ENCODE results near the gene DBI.

DBI gene

GRCh38 chr2:119366649-119367471 is at the start of gene DBI, which contains the start of gene C2orf76:
DBI (plus strand) TSS chr2:119366977; CDS start chr2:119367052, 75 bp downstream.
C2orf76 (minus strand) TSS chr2:119366834; CDS start chr2:119339959, 26,875 bp downstream.
- peak within 1 kb of the TSS; percentile 72 for H3K27ac ChIP-seq
- DNase-seq (ENCODE audit: low read depth, low spot score) = peak; percentile 93

- H3K27ac ChIP-seq = no peak overlapping the region
- no peak for DNase-seq (ENCODE audit: low read depth, low spot score)
Measured at GRCh38 chr2:119317554-119317953, 49.2 kb upstream of the DBI start.

GRCh38 chr2:119319593-119319992 is 47.2 kb upstream of the DBI start:
- no peak for DNase-seq (ENCODE audit: low read depth, low spot score)
- no peak overlapping the region for H3K27ac ChIP-seq

GRCh38 chr2:119323459-119323858 is 43.3 kb upstream of the DBI start:
- DNase-seq (ENCODE audit: low read depth, low spot score) = peak; percentile 6
- H3K27ac ChIP-seq = no peak overlapping the region

GRCh38 chr2:119324685-119325270 is 42.0 kb upstream of the DBI start:
- no peak overlapping the region for H3K27ac ChIP-seq
- no peak for DNase-seq (ENCODE audit: low read depth, low spot score)

GRCh38 chr2:119326938-119327337 is 39.8 kb upstream of the DBI start:
- no peak for DNase-seq (ENCODE audit: low read depth, low spot score)

GRCh38 chr2:119327431-119327830 is 39.3 kb upstream of the DBI start:
- H3K27ac ChIP-seq = no peak overlapping the region
- no peak for DNase-seq (ENCODE audit: low read depth, low spot score)

More at GRCh38 chr2:119326938-119327337, 39.8 kb upstream of the DBI start:
- no peak overlapping the region for H3K27ac ChIP-seq

- no peak for DNase-seq (ENCODE audit: low read depth, low spot score)
- H3K27ac ChIP-seq = no peak overlapping the region
Measured at GRCh38 chr2:119332953-119333352, 33.8 kb upstream of the DBI start.

GRCh38 chr2:119333360-119333759 is 33.4 kb upstream of the DBI start:
- DNase-seq (ENCODE audit: low read depth, low spot score) = peak; percentile 5
- no peak overlapping the region for H3K27ac ChIP-seq

- DNase-seq (ENCODE audit: low read depth, low spot score) = no peak
- no peak overlapping the region for H3K27ac ChIP-seq
Measured at GRCh38 chr2:119333833-119334232, 32.9 kb upstream of the DBI start.

GRCh38 chr2:119337749-119338148 is 29.0 kb upstream of the DBI start:
- no peak for DNase-seq (ENCODE audit: low read depth, low spot score)
- H3K27ac ChIP-seq = no peak overlapping the region

GRCh38 chr2:119338272-119338671 is 28.5 kb upstream of the DBI start:
- no peak for DNase-seq (ENCODE audit: low read depth, low spot score)
- H3K27ac ChIP-seq = no peak overlapping the region

- no peak for DNase-seq (ENCODE audit: low read depth, low spot score)
- no peak overlapping the region for H3K27ac ChIP-seq
Measured at GRCh38 chr2:119338826-119339561, 27.8 kb upstream of the DBI start.

- H3K27ac ChIP-seq = no peak overlapping the region
- DNase-seq (ENCODE audit: low read depth, low spot score) = no peak
Measured at GRCh38 chr2:119339562-119339923, 27.2 kb upstream of the DBI start.

GRCh38 chr2:119341684-119342083 is 25.1 kb upstream of the DBI start:
- DNase-seq (ENCODE audit: low read depth, low spot score) = no peak
- no peak overlapping the region for H3K27ac ChIP-seq

- peak; percentile 26 for DNase-seq (ENCODE audit: low read depth, low spot score)
- H3K27ac ChIP-seq = no peak overlapping the region
Measured at GRCh38 chr2:119349289-119349688, 17.5 kb upstream of the DBI start.

GRCh38 chr2:119350311-119350998 is 16.3 kb upstream of the DBI start:
- no peak overlapping the region for H3K27ac ChIP-seq
- DNase-seq (ENCODE audit: low read depth, low spot score) = no peak

GRCh38 chr2:119352357-119352756 is 14.4 kb upstream of the DBI start:
- no peak for DNase-seq (ENCODE audit: low read depth, low spot score)
- H3K27ac ChIP-seq = no peak overlapping the region

- DNase-seq (ENCODE audit: low read depth, low spot score) = no peak
- no peak overlapping the region for H3K27ac ChIP-seq
Measured at GRCh38 chr2:119354860-119355259, 11.9 kb upstream of the DBI start.

GRCh38 chr2:119359774-119360173 is 7.0 kb upstream of the DBI start:
- H3K27ac ChIP-seq = no peak overlapping the region
- DNase-seq (ENCODE audit: low read depth, low spot score) = no peak

Data from epithelial cell of prostate (primary cell).